Thymus (tissue), 11 donors: ENCODE measurements around the gene LPCAT1. TPM values are rescaled to one million over a fixed set of nuclear protein-coding genes. Genes with fewer than 3 reads are reported as not detected.

Source experiments
- DNase-seq, 9 donors: peaks; one replicate each; pipeline ENCODE4 v3.0.0-alpha.2; 2013; ENCODE audit warnings: low spot score in 9 of 9, low read depth in 6 of 9, missing footprints in 1 of 9
- H3K27ac ChIP-seq, 2 donors: one replicate each; pipeline ENCODE4 v1.5.1; 2013; ENCODE audit warnings: control low read depth in 1 of 2, low read depth in 1 of 2, low read length in 1 of 2, mild to moderate bottlenecking in 1 of 2, moderate library complexity in 1 of 2
- H3K27me3 ChIP-seq, 2 donors: one replicate each; pipeline ENCODE4 v1.5.1; 2013; ENCODE audit warnings: low read length in 1 of 2; ENCODE audit not compliant: control insufficient read depth in 2 of 2, insufficient read depth in 1 of 2
- H3K36me3 ChIP-seq, 2 donors: one replicate each; pipeline ENCODE4 v1.5.1; 2013; ENCODE audit warnings: low read length in 1 of 2, mild to moderate bottlenecking in 1 of 2, moderate library complexity in 1 of 2; ENCODE audit not compliant: control insufficient read depth in 2 of 2, insufficient read depth in 2 of 2
- H3K4me1 ChIP-seq, 2 donors: one replicate each; pipeline ENCODE4 v1.5.1; 2013; ENCODE audit warnings: low read length in 2 of 2; ENCODE audit not compliant: control insufficient read depth in 2 of 2, insufficient read depth in 2 of 2
- H3K4me3 ChIP-seq, 2 donors: one replicate each; pipeline ENCODE4 v1.5.1; 2013; ENCODE audit warnings: low read length in 2 of 2, control low read depth in 1 of 2, mild to moderate bottlenecking in 1 of 2
- H3K9me3 ChIP-seq, 2 donors: one replicate each; pipeline ENCODE4 v1.5.1; 2013; ENCODE audit warnings: low read length in 1 of 2, mild to moderate bottlenecking in 1 of 2; ENCODE audit not compliant: control insufficient read depth in 2 of 2, insufficient read depth in 1 of 2
- WGBS: extraction: QIAGEN DNeasy Blood & Tissue Kit; methylation state at CpG from one replicate; pipeline ENCODE4 v1.1.7; 2013; 5-methylcytosine and 5-hydroxymethylcytosine counted together
- polyA plus RNA-seq: library from polyadenylated mRNA; stranded (reverse); fragments of 200-250 nt; gene quantifications from one replicate; pipeline ENCODE4 v1.2.3, GENCODE V29; 2013
- total RNA-seq: library from RNA; stranded (reverse); fragments of 120-200 nt; gene quantifications from one replicate; pipeline ENCODE4 v1.2.4, GENCODE V29; 2013
- donor health status: healthy.

The LPCAT1 gene
- total and polyA plus RNA-seq, 2 donors = 16.8 to 50.5 TPM

DNA sequence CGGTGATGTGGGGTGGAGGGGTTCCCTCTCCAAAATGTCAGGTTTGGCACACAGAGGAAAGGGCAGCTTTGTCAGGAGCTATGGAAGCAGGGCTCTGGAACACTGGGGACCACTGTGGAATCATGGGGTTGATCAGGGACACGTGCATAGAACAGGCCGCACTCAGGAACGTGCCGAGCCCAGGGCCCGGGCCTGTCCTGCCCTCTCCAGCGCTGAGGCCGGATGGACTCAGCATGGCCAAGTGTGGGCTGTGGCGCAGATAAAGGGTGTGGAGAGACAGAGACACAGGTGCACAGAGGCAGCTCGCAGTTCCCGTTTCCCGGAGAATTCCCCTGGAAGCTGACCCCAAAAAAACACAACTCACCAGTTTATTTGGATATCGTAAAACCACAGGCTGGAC lies 40.7 kb downstream of the LPCAT1 start:
- H3K4me1 ChIP-seq = no peaks in the 10 kb centered on the region
- no peaks in the 10 kb centered on the region for H3K9me3 ChIP-seq
- 99% methylated on average over 13 of the region's 13 CpGs for WGBS
- H3K4me3 ChIP-seq = no peak overlapping the region
- H3K27ac ChIP-seq = no peak overlapping the region
- H3K36me3 ChIP-seq = peaks cover 8 to 47% of the 10 kb centered on the region in 2 donors
- H3K27me3 ChIP-seq = no peaks in the 10 kb centered on the region
- no peak for DNase-seq

DNA sequence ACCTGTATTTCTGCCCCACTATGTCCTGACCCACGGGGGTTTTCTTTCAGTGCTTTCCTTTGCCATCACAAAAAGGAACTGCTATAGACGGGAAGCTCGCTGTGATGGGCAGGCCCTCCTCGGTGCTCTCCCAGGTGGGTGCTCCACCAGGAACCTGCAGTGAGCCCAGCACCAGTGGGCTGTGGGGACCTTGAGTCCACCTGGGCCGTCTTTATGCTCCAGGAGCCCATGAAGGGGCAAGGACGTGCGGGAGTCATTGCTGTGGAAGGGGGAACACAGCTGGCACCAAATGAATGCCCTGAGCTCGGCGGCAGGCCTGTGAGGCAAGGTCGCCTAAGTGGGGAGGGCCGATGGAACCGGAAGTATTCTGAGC lies 41.8 kb downstream of the LPCAT1 start:
- Histone ChIP-seq H3K36me3 (peaks cover 8 to 43% of the 10 kb centered on the region in 2 donors), H3K4me3 (no peak overlapping the region), H3K27me3 (no peaks in the 10 kb centered on the region), H3K9me3 (no peaks in the 10 kb centered on the region), H3K4me1 (no peaks in the 10 kb centered on the region), H3K27ac (no peak overlapping the region)
- WGBS = 95% methylated on average over 12 of the region's 12 CpGs
- DNase-seq = no peak

DNA sequence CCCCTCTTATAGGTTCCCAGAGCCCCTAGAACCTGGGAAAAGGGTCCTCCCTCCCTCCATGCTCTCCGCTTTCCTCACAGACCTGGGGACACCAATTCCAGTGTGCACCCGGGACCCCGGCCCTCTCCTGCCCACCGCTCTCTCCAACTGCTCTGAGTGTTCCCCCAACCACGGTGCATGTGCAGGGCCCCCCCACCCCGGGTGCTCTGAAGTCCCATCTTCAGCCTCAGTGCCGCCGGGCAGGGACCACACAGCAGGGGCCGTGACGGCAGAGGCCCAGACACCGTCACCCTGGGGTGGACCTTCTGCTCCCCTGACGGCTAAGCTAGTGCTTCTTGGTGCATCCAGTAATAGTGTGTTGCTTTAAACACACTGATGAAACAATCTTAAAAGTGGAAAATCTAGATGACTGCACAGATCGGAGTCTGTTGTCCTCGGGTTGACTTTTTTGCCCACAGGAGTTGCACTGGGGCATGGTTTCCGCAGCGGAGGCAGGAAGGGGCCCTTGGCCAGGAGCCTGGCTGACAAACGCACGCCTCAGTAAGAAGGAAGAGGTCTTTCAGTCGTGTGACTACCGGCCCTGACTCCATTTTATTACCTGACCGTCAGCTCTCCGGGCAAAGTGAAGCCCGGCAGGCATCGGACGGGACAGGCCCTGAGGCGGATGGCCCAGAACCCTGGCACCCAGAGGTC lies 42.3 kb downstream of the LPCAT1 start:
- Histone ChIP-seq H3K36me3 (peaks cover 8 to 43% of the 10 kb centered on the region in 2 donors), H3K4me1 (no peaks in the 10 kb centered on the region)
- WGBS = 90% methylated on average over 26 of the region's 26 CpGs

DNA sequence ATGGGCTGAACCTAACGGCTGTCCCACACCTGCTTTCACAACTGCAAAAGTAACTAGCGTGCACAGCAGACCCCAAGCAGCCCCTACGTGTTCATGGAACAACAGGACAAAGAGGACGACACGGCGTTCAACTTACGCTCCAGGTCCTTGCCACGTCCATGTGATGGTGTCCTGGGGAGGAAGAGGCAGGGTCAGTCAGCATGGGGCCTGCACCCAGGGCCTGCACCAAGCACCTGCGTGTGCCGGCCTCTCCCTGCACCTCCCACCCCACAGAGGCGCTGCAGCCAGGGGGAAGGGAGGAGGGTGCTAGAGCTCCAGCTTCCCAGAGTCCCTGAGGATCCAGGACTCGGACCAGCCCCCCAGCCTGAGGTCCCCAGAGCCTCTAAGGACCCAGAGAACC lies 43.0 kb downstream of the LPCAT1 start:
- Histone ChIP-seq H3K4me1 (no peaks in the 10 kb centered on the region), H3K9me3 (peaks cover 0 to 2% of the 10 kb centered on the region in 2 donors), H3K27ac (no peak overlapping the region), H3K4me3 (no peak overlapping the region), H3K36me3 (peaks cover 14 to 42% of the 10 kb centered on the region in 2 donors), H3K27me3 (no peaks in the 10 kb centered on the region)
- WGBS = 95% methylated on average over 12 of the region's 12 CpGs
- no peak for DNase-seq

More for the DNA sequence above, 42.3 kb downstream of the LPCAT1 start:
- Histone ChIP-seq H3K4me3 (no peak overlapping the region), H3K27me3 (no peaks in the 10 kb centered on the region), H3K9me3 (peaks cover 0 to 2% of the 10 kb centered on the region in 2 donors), H3K27ac (no peak overlapping the region)
- no peak for DNase-seq

DNA sequence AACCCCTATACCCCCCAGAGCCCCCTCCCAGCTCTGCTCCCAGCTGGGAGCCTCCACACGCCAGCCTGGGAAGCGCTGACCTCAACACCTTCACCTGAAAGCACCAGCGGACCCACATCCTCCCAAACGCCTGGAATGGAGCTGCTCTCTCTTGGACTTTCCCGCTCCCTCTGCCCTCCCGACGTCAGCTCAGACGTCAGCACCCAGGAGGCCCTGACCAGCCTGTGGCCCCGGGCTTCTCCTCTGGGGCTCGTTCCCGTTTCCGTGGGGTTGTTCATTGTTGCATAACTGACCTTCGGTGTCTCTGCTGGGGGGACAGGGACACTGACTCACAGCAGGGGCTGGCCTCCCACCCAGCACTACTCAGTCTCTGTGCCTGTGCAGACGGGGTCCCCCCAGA lies 43.5 kb downstream of the LPCAT1 start:
- Histone ChIP-seq H3K27me3 (no peaks in the 10 kb centered on the region), H3K36me3 (peaks cover 17 to 41% of the 10 kb centered on the region in 2 donors), H3K9me3 (peaks cover 0 to 2% of the 10 kb centered on the region in 2 donors), H3K4me1 (no peaks in the 10 kb centered on the region), H3K27ac (no peak overlapping the region), H3K4me3 (no peak overlapping the region)
- no peak for DNase-seq
- WGBS = 91% methylated on average over 14 of the region's 14 CpGs

DNA sequence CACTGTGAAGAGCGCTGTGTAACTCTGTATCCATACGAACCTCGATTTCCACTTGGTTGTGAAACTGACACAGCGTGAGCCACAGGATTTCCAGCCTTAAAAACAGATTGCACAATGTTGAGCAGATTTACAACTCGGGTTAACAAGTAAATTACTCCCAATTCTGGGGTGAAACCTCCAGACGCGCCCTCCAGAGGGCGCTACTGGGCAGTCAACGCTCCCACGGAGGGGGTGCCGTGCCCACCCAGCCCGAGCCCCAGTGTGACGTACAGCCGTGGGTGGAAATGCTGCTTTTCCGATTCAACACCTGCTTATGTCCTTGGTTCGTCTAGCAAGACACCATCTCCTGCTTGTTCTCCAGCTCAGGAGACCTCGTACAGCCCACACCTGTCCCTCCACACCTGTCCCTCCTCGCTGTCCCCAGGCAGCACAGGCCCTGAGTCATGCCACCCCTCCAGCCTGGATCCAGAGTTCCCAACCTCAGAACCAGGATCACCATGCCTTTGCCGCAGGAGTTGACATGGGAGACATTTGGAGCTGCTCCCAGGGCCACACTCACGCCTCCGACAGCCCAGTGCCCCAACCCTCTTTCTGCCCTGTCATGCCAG lies 44.1 kb downstream of the LPCAT1 start:
- no peak overlapping the region for H3K4me3 ChIP-seq
- no peaks in the 10 kb centered on the region for H3K27me3 ChIP-seq
- WGBS = 56% methylated on average over 21 of the region's 21 CpGs
- no peaks in the 10 kb centered on the region for H3K4me1 ChIP-seq
- H3K27ac ChIP-seq = no peak overlapping the region
- peaks cover 0 to 2% of the 10 kb centered on the region in 2 donors for H3K9me3 ChIP-seq
- H3K36me3 ChIP-seq = peaks cover 17 to 45% of the 10 kb centered on the region in 2 donors
- DNase-seq = peak in 4 of 9 donors; percentile 13 to 51 (median 41)

DNA sequence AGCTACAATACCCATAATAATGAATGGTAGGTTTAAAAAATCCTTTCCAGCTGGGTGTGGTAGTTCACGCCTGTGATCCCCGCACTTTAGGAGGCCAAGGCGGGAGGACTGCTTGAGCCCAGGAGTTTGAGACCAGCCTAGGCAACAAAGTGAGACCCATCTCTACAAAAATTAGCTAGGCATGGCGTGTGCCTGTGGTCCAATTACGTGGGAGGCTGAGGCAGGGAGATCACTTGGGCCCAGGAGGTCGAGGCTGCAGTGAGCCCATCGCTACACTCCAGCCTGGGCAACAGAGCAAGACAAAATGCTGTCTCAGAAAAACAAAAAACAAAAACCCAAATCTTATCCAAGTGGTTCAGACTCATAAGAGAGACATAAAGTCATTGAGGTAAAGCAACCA lies 44.7 kb downstream of the LPCAT1 start:
- Histone ChIP-seq H3K4me3 (no peak overlapping the region), H3K4me1 (no peaks in the 10 kb centered on the region), H3K27me3 (no peaks in the 10 kb centered on the region), H3K36me3 (peaks cover 17 to 48% of the 10 kb centered on the region in 2 donors), H3K27ac (no peak overlapping the region), H3K9me3 (peaks cover 0 to 2% of the 10 kb centered on the region in 2 donors)
- 97% methylated on average over 7 of the region's 7 CpGs for WGBS
- DNase-seq = no peak

DNA sequence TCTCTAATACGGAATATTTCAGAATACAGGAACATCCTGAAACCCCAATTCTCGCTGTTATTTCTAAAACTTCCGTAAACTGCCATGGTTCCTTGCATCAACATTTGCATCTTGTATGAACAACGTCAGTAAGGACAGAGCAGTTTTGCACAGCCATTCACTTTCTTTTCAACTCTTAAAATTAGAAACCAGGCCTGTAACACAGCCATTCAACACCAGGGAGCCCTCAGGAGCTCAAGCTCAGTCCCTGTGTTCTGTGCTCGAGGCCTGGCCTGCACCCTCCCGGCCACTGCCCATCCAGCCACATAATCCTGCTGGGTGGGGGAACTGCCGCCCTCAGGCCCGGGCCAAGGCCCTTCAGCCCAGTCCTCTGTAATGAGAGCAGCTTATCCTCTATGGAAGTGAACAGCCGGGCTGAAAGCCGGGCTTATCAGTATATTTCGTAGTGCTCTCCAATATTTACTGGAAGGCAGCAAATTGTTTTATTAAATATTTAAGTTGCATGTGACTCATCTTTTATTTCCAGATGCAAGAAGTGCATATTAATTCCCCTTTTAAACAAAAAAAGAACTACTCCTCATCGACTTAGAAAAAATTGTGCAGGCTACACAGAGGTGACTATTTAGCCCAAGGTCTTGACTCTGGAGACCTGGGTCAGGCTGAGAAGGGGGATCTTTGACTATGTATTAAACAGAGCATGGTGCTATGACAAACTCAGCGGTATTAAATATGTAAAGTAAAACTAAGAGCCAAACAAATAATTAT lies 45.3 kb downstream of the LPCAT1 start:
- H3K36me3 ChIP-seq = peaks cover 17 to 44% of the 10 kb centered on the region in 2 donors
- H3K27ac ChIP-seq = no peak overlapping the region
- WGBS = 97% methylated on average over 13 of the region's 13 CpGs
- no peak overlapping the region for H3K4me3 ChIP-seq
- no peaks in the 10 kb centered on the region for H3K27me3 ChIP-seq
- H3K4me1 ChIP-seq = no peaks in the 10 kb centered on the region
- H3K9me3 ChIP-seq = peaks cover 0 to 2% of the 10 kb centered on the region in 2 donors
- no peak for DNase-seq

DNA sequence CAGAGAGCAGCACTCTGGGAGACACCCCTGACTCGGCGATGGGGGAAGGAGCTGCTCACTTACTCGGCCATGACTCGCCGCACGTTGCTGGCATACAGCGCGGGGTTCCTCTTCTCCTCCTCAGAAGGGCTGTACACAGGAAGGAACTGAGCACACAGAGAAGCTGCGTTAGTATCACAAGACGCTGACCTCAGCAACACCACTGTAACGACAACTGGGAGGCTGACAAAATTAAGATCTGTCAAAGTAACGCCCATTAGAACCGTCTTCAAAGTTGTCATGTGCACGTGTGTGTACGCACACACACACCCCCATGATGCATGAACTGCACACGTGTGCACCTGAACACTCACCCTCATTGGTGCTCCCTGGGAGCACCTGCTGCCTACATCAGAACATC lies 46.4 kb downstream of the LPCAT1 start:
- no peaks in the 10 kb centered on the region for H3K27me3 ChIP-seq
- H3K36me3 ChIP-seq = peaks cover 17 to 48% of the 10 kb centered on the region in 2 donors
- DNase-seq = no peak
- WGBS = 95% methylated on average over 16 of the region's 16 CpGs
- no peak overlapping the region for H3K4me3 ChIP-seq
- no peak overlapping the region for H3K27ac ChIP-seq
- H3K4me1 ChIP-seq = no peaks in the 10 kb centered on the region
- H3K9me3 ChIP-seq = peaks cover 0 to 2% of the 10 kb centered on the region in 2 donors
